GM10266 (cell line): Measurements from ENCODE around the gene PLPP1.

Experiments
- DNase-seq: peaks from one replicate; pipeline ENCODE4 v3.0.0; 2012; ENCODE audit errors: extremely low spot score
- TF ChIP-seq, protein P1 (sequence below): IDR thresholded peaks from 2 replicates; pipeline ENCODE4 v1.5.1; 2012; ENCODE audit warnings: mild to moderate bottlenecking, low read depth; ENCODE audit not compliant: control insufficient read depth, insufficient read depth; ENCODE audit errors: missing control alignments

The PLPP1 gene

DNA sequence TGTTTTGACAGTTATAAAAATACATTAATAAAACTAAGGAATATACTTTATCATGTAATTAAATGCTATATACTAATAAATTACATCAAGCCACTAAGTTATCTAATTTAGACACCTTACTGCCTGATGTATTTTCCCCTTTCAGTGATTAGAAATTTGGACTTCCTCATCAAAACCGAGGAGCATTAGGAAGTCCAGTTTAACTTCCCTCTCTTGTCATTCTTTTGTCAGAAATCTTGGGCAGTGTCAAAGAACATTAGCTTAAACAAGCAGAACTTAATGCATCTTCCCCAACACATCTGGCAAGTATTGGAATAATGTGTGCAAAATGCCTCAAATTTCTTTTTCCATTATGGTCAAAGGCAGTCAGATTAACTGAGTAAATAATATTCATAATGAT is 81.6 kb downstream of the PLPP1 start:
- TF ChIP-seq, protein P1, sequence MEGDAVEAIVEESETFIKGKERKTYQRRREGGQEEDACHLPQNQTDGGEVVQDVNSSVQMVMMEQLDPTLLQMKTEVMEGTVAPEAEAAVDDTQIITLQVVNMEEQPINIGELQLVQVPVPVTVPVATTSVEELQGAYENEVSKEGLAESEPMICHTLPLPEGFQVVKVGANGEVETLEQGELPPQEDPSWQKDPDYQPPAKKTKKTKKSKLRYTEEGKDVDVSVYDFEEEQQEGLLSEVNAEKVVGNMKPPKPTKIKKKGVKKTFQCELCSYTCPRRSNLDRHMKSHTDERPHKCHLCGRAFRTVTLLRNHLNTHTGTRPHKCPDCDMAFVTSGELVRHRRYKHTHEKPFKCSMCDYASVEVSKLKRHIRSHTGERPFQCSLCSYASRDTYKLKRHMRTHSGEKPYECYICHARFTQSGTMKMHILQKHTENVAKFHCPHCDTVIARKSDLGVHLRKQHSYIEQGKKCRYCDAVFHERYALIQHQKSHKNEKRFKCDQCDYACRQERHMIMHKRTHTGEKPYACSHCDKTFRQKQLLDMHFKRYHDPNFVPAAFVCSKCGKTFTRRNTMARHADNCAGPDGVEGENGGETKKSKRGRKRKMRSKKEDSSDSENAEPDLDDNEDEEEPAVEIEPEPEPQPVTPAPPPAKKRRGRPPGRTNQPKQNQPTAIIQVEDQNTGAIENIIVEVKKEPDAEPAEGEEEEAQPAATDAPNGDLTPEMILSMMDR, result no peak
- no peak for DNase-seq

- TF ChIP-seq, protein P1, result no peak
- DNase-seq, result no peak
Measured at GRCh38 chr5:55451976-55452375, 82.8 kb downstream of the PLPP1 start.

DNA sequence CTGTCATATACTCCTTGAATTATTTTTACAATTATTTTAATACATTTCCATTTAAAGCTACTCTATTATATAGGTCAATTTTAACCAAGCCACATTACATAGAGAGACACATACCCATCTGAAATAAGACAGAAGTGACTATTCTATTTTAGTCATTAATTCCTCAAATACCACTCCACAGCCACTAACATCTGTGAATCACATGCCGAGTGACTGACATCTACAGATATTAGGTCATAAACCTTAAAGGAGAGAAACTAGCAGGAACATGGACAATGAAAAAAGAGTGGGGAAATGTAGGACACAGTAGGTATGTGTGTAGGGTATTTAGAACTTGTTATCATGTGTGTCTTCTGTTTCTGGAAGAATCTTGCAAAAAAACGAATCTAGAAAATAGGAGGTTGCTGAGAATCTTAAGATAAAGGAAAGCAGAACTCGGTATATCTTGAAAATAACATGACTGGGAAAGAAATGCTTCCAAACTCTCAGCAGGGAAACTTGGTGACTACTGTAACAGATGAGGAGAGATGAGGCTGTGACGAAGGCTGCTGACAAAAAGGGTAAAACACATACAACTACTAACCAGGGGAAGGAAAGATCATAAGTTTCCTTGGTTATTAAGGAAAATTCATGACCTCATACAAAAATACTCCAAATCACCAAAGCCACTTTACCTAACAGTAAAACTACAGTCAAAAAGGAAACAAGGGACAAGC is 84.6 kb downstream of the PLPP1 start:
- DNase-seq, result no peak
- TF ChIP-seq, protein P1, result no peak

GRCh38 chr5:55446640-55447351 is 88.0 kb downstream of the PLPP1 start:
- DNase-seq, result no peak
- TF ChIP-seq, protein P1, result no peak

- DNase-seq, result no peak
- TF ChIP-seq, protein P1, result no peak
Measured at GRCh38 chr5:55445791-55446190, 89.0 kb downstream of the PLPP1 start.

DNA sequence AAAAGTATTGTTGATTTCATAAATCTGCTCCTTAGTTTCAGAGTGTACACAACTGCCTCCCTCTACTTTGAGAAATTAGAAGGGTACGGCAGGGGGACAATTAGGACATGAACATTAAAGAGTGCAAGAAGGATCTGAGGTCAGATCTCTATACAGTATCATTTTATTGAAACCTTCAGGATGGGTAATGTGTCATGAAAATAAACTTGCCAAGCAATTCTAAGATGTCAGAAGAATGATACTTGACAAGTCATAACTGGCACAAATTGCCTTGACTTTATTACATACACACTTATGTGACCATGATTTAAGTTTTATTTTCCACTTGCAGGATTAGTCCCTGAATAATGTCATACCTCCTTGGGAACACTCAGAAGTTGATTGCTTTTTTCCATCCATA is 92.8 kb downstream of the PLPP1 start:
- DNase-seq, result no peak
- TF ChIP-seq, protein P1, result no peak

GRCh38 chr5:55441107-55441771 is 93.5 kb downstream of the PLPP1 start:
- DNase-seq, result no peak
- TF ChIP-seq, protein P1, result no peak
